Adrenal gland (tissue), 12 donors: ENCODE data around the gene PGAM5. TPM values are rescaled to one million over a fixed set of nuclear protein-coding genes. Genes with fewer than 3 reads are reported as not detected.

Experiments used
- DNase-seq, 7 donors: peaks; one replicate each; pipeline ENCODE4 v3.0.0-alpha.2; 2019 to 2020
- H3K27ac ChIP-seq, 5 donors: fragments of 200-600 bp; sonication (generic) in 4 of 5; 1 replicate in 3 of 5; 2 replicates in 2 of 5; pipeline versions ENCODE4 v1.5.1 to v1.8.0; 2016 to 2020; ENCODE audit warnings: mild to moderate bottlenecking in 1 of 5
- H3K27me3 ChIP-seq: fragments of 200-600 bp; 2 replicates; pipeline ENCODE4 v1.8.0; 2021
- H3K36me3 ChIP-seq, 2 donors: fragments of 200-600 bp; replicated peaks in 1 of 2; 1 replicate in 1 of 2; 2 replicates in 1 of 2; pipeline versions ENCODE4 v1.5.1 to v1.8.0; 2018 to 2022
- H3K4me1 ChIP-seq, 2 donors: fragments of 200-600 bp; replicated peaks in 1 of 2; 1 replicate in 1 of 2; 2 replicates in 1 of 2; pipeline versions ENCODE4 v1.5.1 to v1.8.0; 2018 to 2021
- H3K4me3 ChIP-seq, 4 donors: fragments of 200-600 bp; sonication (generic) in 3 of 4; one replicate each; pipeline ENCODE4 v1.5.1; 2016 to 2018
- H3K9me3 ChIP-seq, 3 donors: fragments of 200-600 bp; sonication (generic) in 1 of 3; replicated peaks in 1 of 3; 1 replicate in 2 of 3; 2 replicates in 1 of 3; pipeline versions ENCODE4 v1.5.1 to v1.8.0; 2016 to 2021
- POLR2A ChIP-seq, 2 donors: fragments of 450-650 bp; IDR thresholded peaks; one replicate each; pipeline ENCODE4 v1.6.1; 2017; ENCODE audit warnings: antibody characterized with exemption in 2 of 2, mild to moderate bottlenecking in 2 of 2, moderate library complexity in 1 of 2
- WGBS, 4 donors: extraction: QIAGEN DNeasy Blood & Tissue Kit in 2 of 4; methylation state at CpG; one replicate each; pipeline versions ENCODE4 v1.1.5 to v1.1.7; 2013 to 2017; 5-methylcytosine and 5-hydroxymethylcytosine counted together
- intact Hi-C, 2 donors: fragments of 100-400 bp; cut with DNase I; formaldehyde crosslinking; loops; one replicate each; pipeline versions ENCODE4 v1.14.1 to v1.15.0; 2022 to 2023
- polyA plus RNA-seq, 3 donors: library from polyadenylated mRNA; stranded (reverse); fragments of 200-250 nt in 2 of 3; fragments of 350-450 nt in 1 of 3; fragmentation: Illumina TruSeq in 1 of 3; extraction: RNeasy Lipid Tissue Mini Kit (QIAGEN cat#74804) in 1 of 3; gene quantifications; one replicate each; pipeline ENCODE4 v1.2.3, GENCODE V29; 2013 to 2014
- total RNA-seq, 9 donors: library from RNA; depleted of rRNA in 4 of 9; stranded (reverse); fragments of >200 nt in 4 of 9; fragments of 120-200 nt in 1 of 9; fragmentation: NEBNext Ultra II Directional in 1 of 9; extraction: Animal tissue kit (Norgen Biotek cat#: 25700) in 1 of 9; gene quantifications; one replicate each; pipeline versions ENCODE4 v1.1.0 to v1.2.4, GENCODE V29; 2013 to 2023
- TF ChIP-seq, protein P1 (sequence below), 6 experiments: fragments of 450-650 bp in 4 of 6; fragments of 200-600 bp in 2 of 6; sonication (generic) in 1 of 6; IDR thresholded peaks; 1 replicate in 5 of 6; 2 replicates in 1 of 6; pipeline versions ENCODE4 v1.5.1 to v1.8.0; 2016 to 2021; ENCODE audit warnings: antibody characterized with exemption in 6 of 6, mild to moderate bottlenecking in 2 of 6, moderate library complexity in 1 of 6
- donor health status: healthy with polysubstance abuse.
- donor health status: Bipolar disorder and iron deficiency.
- donor health status: DM: yes; HTN: yes; CAD: no.
- donor health status: DM: no; HTN: no; CAD: no.
- donor health status: DM: no; HTN: no; CAD: no.
- donor health status: DM: yes; HTN: yes; CAD: no.

PGAM5 gene
- total and polyA plus RNA-seq, 12 donors, result 12.7 to 53.6 (median 33.2) TPM

- no peak overlapping the region for H3K4me3 ChIP-seq
Observed at GRCh38 chr12:132734206-132734605, 23.6 kb downstream of the PGAM5 start.

GRCh38 chr12:132735496-132735895, 24.9 kb downstream of the PGAM5 start:
- intact Hi-C loops, result no loop called here
- peaks cover 0 to 88% of the 10 kb centered on the region in 2 donors for H3K36me3 ChIP-seq
- no peak for DNase-seq
- no peak for TF ChIP-seq POLR2A (IDR thresholded peaks at IDR 0.05)
- TF ChIP-seq, protein P1, sequence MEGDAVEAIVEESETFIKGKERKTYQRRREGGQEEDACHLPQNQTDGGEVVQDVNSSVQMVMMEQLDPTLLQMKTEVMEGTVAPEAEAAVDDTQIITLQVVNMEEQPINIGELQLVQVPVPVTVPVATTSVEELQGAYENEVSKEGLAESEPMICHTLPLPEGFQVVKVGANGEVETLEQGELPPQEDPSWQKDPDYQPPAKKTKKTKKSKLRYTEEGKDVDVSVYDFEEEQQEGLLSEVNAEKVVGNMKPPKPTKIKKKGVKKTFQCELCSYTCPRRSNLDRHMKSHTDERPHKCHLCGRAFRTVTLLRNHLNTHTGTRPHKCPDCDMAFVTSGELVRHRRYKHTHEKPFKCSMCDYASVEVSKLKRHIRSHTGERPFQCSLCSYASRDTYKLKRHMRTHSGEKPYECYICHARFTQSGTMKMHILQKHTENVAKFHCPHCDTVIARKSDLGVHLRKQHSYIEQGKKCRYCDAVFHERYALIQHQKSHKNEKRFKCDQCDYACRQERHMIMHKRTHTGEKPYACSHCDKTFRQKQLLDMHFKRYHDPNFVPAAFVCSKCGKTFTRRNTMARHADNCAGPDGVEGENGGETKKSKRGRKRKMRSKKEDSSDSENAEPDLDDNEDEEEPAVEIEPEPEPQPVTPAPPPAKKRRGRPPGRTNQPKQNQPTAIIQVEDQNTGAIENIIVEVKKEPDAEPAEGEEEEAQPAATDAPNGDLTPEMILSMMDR (IDR thresholded peaks at IDR 0.05), result no peak
- whole genome bisulfite sequencing, 4 donors, result 89 to 96% (median 94%) methylated on average over 17 to 20 of the region's 20 CpGs
- no peak overlapping the region for H3K27ac ChIP-seq
- H3K4me1 ChIP-seq, result no peaks in the 10 kb centered on the region
- H3K4me3 ChIP-seq, result no peak overlapping the region
- no peaks in the 10 kb centered on the region for H3K27me3 ChIP-seq
- H3K9me3 ChIP-seq, result no peaks in the 10 kb centered on the region

More at GRCh38 chr12:132734206-132734605, 23.6 kb downstream of the PGAM5 start:
- Histone ChIP-seq H3K4me1 (peaks cover 5% of the 10 kb centered on the region in 2 donors), H3K9me3 (no peaks in the 10 kb centered on the region), H3K27ac (no peak overlapping the region), H3K36me3 (peaks cover 0 to 77% of the 10 kb centered on the region in 2 donors), H3K27me3 (no peaks in the 10 kb centered on the region)
- DNase-seq, result no peak
- 80 to 84% (median 83%) methylated on average over 10 of the region's 10 CpGs for WGBS, 4 donors
- intact Hi-C loops, result no loop called here
- no peak for TF ChIP-seq POLR2A (IDR thresholded peaks at IDR 0.05)

- TF ChIP-seq POLR2A (IDR thresholded peaks at IDR 0.05), result no peak
- Histone ChIP-seq H3K27me3 (no peaks in the 10 kb centered on the region), H3K27ac (no peak overlapping the region), H3K9me3 (no peaks in the 10 kb centered on the region), H3K36me3 (peaks cover 0 to 88% of the 10 kb centered on the region in 2 donors), H3K4me1 (no peaks in the 10 kb centered on the region), H3K4me3 (no peak overlapping the region)
- 90 to 93% (median 92%) methylated on average over 11 to 12 of the region's 12 CpGs for WGBS, 4 donors
- intact Hi-C loops, result no loop called here
- no peak for DNase-seq
Observed at GRCh38 chr12:132736378-132736777, 25.7 kb downstream of the PGAM5 start.

- H3K9me3 ChIP-seq, result no peaks in the 10 kb centered on the region
- 92 to 96% (median 94%) methylated on average over 6 to 15 of the region's 15 CpGs for WGBS, 4 donors
- no peak for DNase-seq
Observed at GRCh38 chr12:132736913-132737312, 26.3 kb downstream of the PGAM5 start.

DNA sequence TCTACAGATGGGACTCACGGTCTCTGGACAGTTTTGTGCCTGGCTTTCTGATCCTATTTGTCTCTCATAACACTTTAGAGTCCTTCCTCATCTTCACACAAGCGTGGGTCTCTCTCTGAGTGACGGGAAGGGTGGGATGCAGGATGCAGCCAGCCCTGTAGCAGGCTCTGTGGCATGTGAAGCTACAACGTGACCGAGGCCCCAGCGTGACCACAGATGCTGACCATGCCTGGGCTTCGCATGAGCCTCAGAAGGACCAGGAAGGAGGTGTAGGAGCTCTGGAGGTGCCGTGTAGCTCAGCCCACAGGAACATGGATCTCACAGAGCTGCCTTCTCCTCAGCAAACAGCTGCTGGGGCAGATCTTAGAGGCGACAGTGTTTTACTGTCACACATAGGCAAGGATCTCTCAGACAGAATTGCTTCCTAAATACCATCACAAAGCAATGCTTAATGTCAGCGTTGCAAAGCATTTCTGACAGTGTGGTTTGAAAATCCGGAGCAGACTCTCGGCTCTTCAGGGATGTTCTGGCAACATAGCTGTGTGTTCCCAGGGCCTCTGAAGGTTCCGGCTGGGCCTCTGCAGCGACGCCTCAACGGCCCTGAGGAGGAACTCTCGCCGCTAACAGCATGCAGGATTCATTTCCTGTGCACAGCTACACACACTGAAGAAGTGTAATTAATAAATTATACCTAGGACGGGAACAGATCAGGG, 29.1 kb downstream of the PGAM5 start:
- Histone ChIP-seq H3K4me1 (no peaks in the 10 kb centered on the region), H3K27me3 (no peaks in the 10 kb centered on the region), H3K27ac (no peak overlapping the region), H3K9me3 (no peaks in the 10 kb centered on the region), H3K36me3 (peaks cover 0 to 93% of the 10 kb centered on the region in 2 donors), H3K4me3 (no peak overlapping the region)
- DNase-seq, result no peak
- 84 to 87% (median 86%) methylated on average over 19 of the region's 19 CpGs for WGBS, 4 donors
- TF ChIP-seq, protein P1 (IDR thresholded peaks at IDR 0.05), result no peak
- no peak for TF ChIP-seq POLR2A (IDR thresholded peaks at IDR 0.05)
- intact Hi-C loops, result no loop called here

More at GRCh38 chr12:132736913-132737312, 26.3 kb downstream of the PGAM5 start:
- Histone ChIP-seq H3K27me3 (no peaks in the 10 kb centered on the region), H3K4me1 (no peaks in the 10 kb centered on the region), H3K4me3 (no peak overlapping the region), H3K27ac (no peak overlapping the region), H3K36me3 (peaks cover 0 to 88% of the 10 kb centered on the region in 2 donors)
- intact Hi-C loops, result no loop called here
- no peak for TF ChIP-seq POLR2A (IDR thresholded peaks at IDR 0.05)
- TF ChIP-seq, protein P1 (IDR thresholded peaks at IDR 0.05), result no peak
